T-cell (primary cell): ENCODE results near the gene YPEL3. TPM values are rescaled to one million over a fixed set of nuclear protein-coding genes. Genes with fewer than 3 reads are reported as not detected.

Experiments
- ATAC-seq, 4 experiments: fragments of 200-7000 bp in 3 of 4; fragments of 150-1000 bp in 1 of 4; cut with Tn5 transposase; replicated peaks in 1 of 4; 1 replicate in 3 of 4; 2 replicates in 1 of 4; pipeline ENCODE4 v1.10.0; 2021; ENCODE audit warnings: moderate library complexity in 3 of 4, mild to moderate bottlenecking in 2 of 4, moderate number of reproducible peaks in 1 of 4
- CTCF ChIA-PET, 2 donors: fragments of 300-600 bp; sonication (Branson Sonifier 250); formaldehyde crosslinking; loops; one replicate each; lab custom pipeline; 2022; ENCODE audit warnings: antibody characterized with exemption in 2 of 2; lab: Charles Lee
- POLR2A ChIA-PET, 2 donors: fragments of 300-600 bp; sonication (Branson Sonifier 250); formaldehyde crosslinking; loops; one replicate each; lab custom pipeline; 2022; ENCODE audit warnings: antibody characterized with exemption in 2 of 2; lab: Charles Lee
- DNase-seq, 35 experiments: peaks; one replicate each; pipeline versions ENCODE4 v3.0.0 to v3.0.0-alpha.2; 2013 to 2023
- H3K27ac ChIP-seq: one replicate; pipeline ENCODE4 v1.5.1; 2013; ENCODE audit warnings: low read length
- H3K27me3 ChIP-seq, 2 experiments: replicated peaks in 1 of 2; 1 replicate in 1 of 2; 2 replicates in 1 of 2; pipeline versions ENCODE4 v1.6.1 to v1.7.0; 2013; ENCODE audit warnings: low read length in 1 of 2, mixed read lengths in 1 of 2; ENCODE audit not compliant: control insufficient read depth in 2 of 2, insufficient read depth in 2 of 2; ENCODE audit errors: extremely low read depth in 1 of 2
- H3K36me3 ChIP-seq, 2 donors: 1 replicate in 1 of 2; 2 replicates in 1 of 2; pipeline versions ENCODE4 v1.6.1 to v1.7.0; 2013; ENCODE audit warnings: low read length in 1 of 2; ENCODE audit not compliant: control insufficient read depth in 2 of 2, insufficient read depth in 1 of 2; ENCODE audit errors: extremely low read depth in 1 of 2
- H3K4me1 ChIP-seq, 2 experiments: 1 replicate in 1 of 2; 2 replicates in 1 of 2; pipeline versions ENCODE4 v1.6.1 to v1.7.0; 2013; ENCODE audit warnings: low read length in 2 of 2, mixed read lengths in 1 of 2; ENCODE audit not compliant: insufficient read depth in 2 of 2, control insufficient read depth in 1 of 2; ENCODE audit errors: extremely low read depth in 1 of 2
- H3K4me3 ChIP-seq, 2 donors: 1 replicate in 1 of 2; 2 replicates in 1 of 2; pipeline versions ENCODE4 v1.5.1 to v1.7.0; 2013; ENCODE audit warnings: mild to moderate bottlenecking in 2 of 2, low read length in 1 of 2, moderate library complexity in 1 of 2; ENCODE audit not compliant: control insufficient read depth in 1 of 2; ENCODE audit errors: extremely low read depth in 1 of 2
- H3K9me3 ChIP-seq: 2 replicates; pipeline ENCODE4 v1.7.0; 2013
- H3K27ac Mint-ChIP-seq, 2 donors: one replicate each; pipeline ENCODE4 v1.8.0; 2020 to 2021; ENCODE audit warnings: mild to moderate bottlenecking in 2 of 2, mixed read lengths in 2 of 2
- H3K27me3 Mint-ChIP-seq, 2 donors: one replicate each; pipeline ENCODE4 v1.8.0; 2021 to 2022; ENCODE audit warnings: mixed read lengths in 2 of 2
- H3K36me3 Mint-ChIP-seq: one replicate; pipeline ENCODE4 v1.8.0; 2021; ENCODE audit warnings: mixed read lengths
- H3K4me1 Mint-ChIP-seq, 3 donors: one replicate each; pipeline ENCODE4 v1.8.0; 2020 to 2022; ENCODE audit warnings: mixed read lengths in 3 of 3, mild to moderate bottlenecking in 1 of 3
- H3K4me3 Mint-ChIP-seq, 3 donors: one replicate each; pipeline ENCODE4 v1.8.0; 2020 to 2022; ENCODE audit warnings: mild to moderate bottlenecking in 3 of 3, mixed read lengths in 3 of 3, moderate library complexity in 3 of 3
- H3K9me3 Mint-ChIP-seq, 3 donors: one replicate each; pipeline ENCODE4 v1.8.0; 2020 to 2022; ENCODE audit warnings: mixed read lengths in 3 of 3
- WGBS: methylation state at CpG from one replicate; pipeline ENCODE4 v1.1.5; 2013; ENCODE audit warnings: missing lambda C conversion rate; ENCODE audit not compliant: insufficient coverage; 5-methylcytosine and 5-hydroxymethylcytosine counted together
- total RNA-seq, 35 experiments: library from RNA in 6 of 35; stranded (reverse) in 6 of 35; fragments of 120-200 nt in 1 of 35; gene quantifications; one replicate each; pipeline versions ENCODE4 v1.2.1 to v1.2.4 and lab custom pipeline; 2013 to 2026

YPEL3 gene
- total RNA-seq, 5 donors from 2014 or later (not counting 1 experiment from before 2014, with no cell fraction given) = 105 to 277 (median 226) TPM

GRCh38 chr16:30079480-30079879 lies 16.5 kb downstream of the YPEL3 start:
- 93% methylated on average over 6 of the region's 7 CpGs for WGBS
- H3K27ac Mint-ChIP-seq = peak overlapping the region in 1 of 2 donors; percentile 16
- H3K4me1 ChIP-seq = peaks cover 13 to 52% of the 10 kb centered on the region in 2 experiments
- H3K27me3 Mint-ChIP-seq = no peaks in the 10 kb centered on the region
- ChIA-PET POLR2A (interaction anchor here in 1 of 2 donors (0.5 kb wide), 1 partner anchor 347 kb away, joined by 5 read pairs; no protein-coding TSS in a partner anchor), CTCF (interaction anchor here in 1 of 2 donors (0.9 kb wide), 1 partner anchor 13 kb away, joined by 3 read pairs; the partner anchor contains the start of gene TBX6)
- DNase-seq (no peak), ATAC-seq (no peak)
- no peaks in the 10 kb centered on the region for H3K27me3 ChIP-seq
- H3K27ac ChIP-seq = no peak overlapping the region
- H3K36me3 Mint-ChIP-seq = peaks cover 40% of the 10 kb centered on the region
- peaks cover 31 to 64% of the 10 kb centered on the region in 2 donors for H3K36me3 ChIP-seq
- no peaks in the 10 kb centered on the region for H3K9me3 ChIP-seq
- no peak overlapping the region for H3K4me3 ChIP-seq
- H3K4me1 Mint-ChIP-seq = peaks cover 38 to 52% (median 46%) of the 10 kb centered on the region in 3 donors
- no peak overlapping the region for H3K4me3 Mint-ChIP-seq
- no peaks in the 10 kb centered on the region for H3K9me3 Mint-ChIP-seq

DNA sequence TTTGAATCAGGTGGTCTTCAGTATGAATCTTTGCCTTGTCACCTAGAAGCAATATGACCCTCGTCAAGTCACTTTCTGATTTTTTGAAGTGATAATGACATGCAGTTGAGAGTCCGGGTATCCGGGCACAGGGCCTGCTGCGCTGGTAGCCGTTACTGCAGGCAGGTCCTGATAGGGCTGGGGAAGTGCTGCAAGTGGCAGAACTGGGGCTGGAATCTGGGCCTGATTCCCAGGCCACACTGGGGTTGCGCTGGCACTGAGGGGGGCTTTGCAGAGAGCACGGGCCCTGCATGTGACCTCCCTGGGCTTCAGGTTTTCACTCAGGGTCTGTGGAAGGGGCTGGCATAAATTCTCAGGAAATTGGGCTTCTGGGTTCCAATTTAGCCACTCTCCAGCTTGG lies 17.3 kb downstream of the YPEL3 start:
- no peaks in the 10 kb centered on the region for H3K27me3 ChIP-seq
- Mint-ChIP-seq H3K27ac (no peak overlapping the region), H3K9me3 (no peaks in the 10 kb centered on the region), H3K27me3 (no peaks in the 10 kb centered on the region), H3K4me1 (peaks cover 38 to 49% (median 46%) of the 10 kb centered on the region in 3 donors), H3K4me3 (no peak overlapping the region), H3K36me3 (peaks cover 35% of the 10 kb centered on the region)
- H3K4me1 ChIP-seq = peaks cover 13 to 52% of the 10 kb centered on the region in 2 experiments
- H3K9me3 ChIP-seq = no peaks in the 10 kb centered on the region
- DNase-seq = no peak
- peaks cover 29 to 57% of the 10 kb centered on the region in 2 donors for H3K36me3 ChIP-seq
- POLR2A ChIA-PET = interaction anchor here (0.5 to 0.6 kb wide), 2 partner anchors 156 to 347 kb away, joined by 4 to 5 read pairs; no protein-coding TSS in a partner anchor
- H3K4me3 ChIP-seq = no peak overlapping the region
- CTCF ChIA-PET = interaction anchor here (0.6 to 0.9 kb wide), 2 partner anchors 13 to 20 kb away, joined by 3 read pairs; partner anchors contain the start of gene TBX6 (in 1 of the 2)
- H3K27ac ChIP-seq = no peak overlapping the region
- ATAC-seq = no peak
- 97% methylated on average over 7 of the region's 7 CpGs for WGBS

DNA sequence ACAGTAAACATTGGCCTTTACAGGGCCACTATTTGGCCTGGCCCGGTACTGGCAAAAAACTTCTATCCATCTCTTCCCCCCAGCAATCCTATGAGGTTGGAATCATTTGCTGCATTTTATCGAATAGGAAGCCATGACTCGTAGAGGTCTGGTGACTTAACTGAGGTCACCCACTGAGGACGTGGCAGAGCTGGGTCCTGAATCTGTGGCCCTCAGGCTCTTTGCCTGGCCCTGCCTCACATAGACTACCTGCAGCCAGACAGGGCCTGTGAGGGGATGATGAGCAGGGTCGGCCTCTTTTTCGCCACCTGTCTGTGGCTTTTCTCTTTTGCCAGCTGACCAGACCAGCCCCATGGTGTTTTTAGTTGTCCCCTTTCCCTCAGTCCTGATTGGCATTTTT lies 18.4 kb downstream of the YPEL3 start:
- Histone ChIP-seq H3K9me3 (no peaks in the 10 kb centered on the region), H3K27me3 (no peaks in the 10 kb centered on the region), H3K36me3 (peaks cover 18 to 46% of the 10 kb centered on the region in 2 donors), H3K4me3 (no peak overlapping the region), H3K4me1 (peaks cover 13 to 52% of the 10 kb centered on the region in 2 experiments), H3K27ac (no peak overlapping the region)
- Mint-ChIP-seq H3K4me1 (peaks cover 38 to 45% (median 43%) of the 10 kb centered on the region in 3 donors), H3K27ac (peak overlapping the region; percentile 74 to 87), H3K4me3 (peak overlapping the region; percentile 90 to 96 (median 93)), H3K36me3 (peaks cover 28% of the 10 kb centered on the region), H3K27me3 (no peaks in the 10 kb centered on the region), H3K9me3 (no peaks in the 10 kb centered on the region)
- POLR2A ChIA-PET = no interaction called here
- WGBS = 96% methylated on average over 3 of the region's 6 CpGs
- ATAC-seq (no peak), DNase-seq (no peak)
- CTCF ChIA-PET = no interaction called here

GRCh38 chr16:30076276-30076791 lies 19.7 kb downstream of the YPEL3 start:
- H3K36me3 Mint-ChIP-seq = peaks cover 28% of the 10 kb centered on the region
- H3K4me3 Mint-ChIP-seq = peak overlapping the region; percentile 90 to 96 (median 93)
- H3K9me3 ChIP-seq = no peaks in the 10 kb centered on the region
- H3K27ac ChIP-seq = peak overlapping the region; percentile 68
- H3K27me3 Mint-ChIP-seq = no peaks in the 10 kb centered on the region
- peaks cover 38 to 47% (median 43%) of the 10 kb centered on the region in 3 donors for H3K4me1 Mint-ChIP-seq
- DNase-seq = peak in 5 of 35 experiments; percentile 25 to 46 (median 29)
- H3K27ac Mint-ChIP-seq = peak overlapping the region; percentile 74 to 87
- H3K27me3 ChIP-seq = no peaks in the 10 kb centered on the region
- peaks cover 10 to 49% of the 10 kb centered on the region in 2 donors for H3K36me3 ChIP-seq
- peaks cover 13 to 52% of the 10 kb centered on the region in 2 experiments for H3K4me1 ChIP-seq
- H3K4me3 ChIP-seq = peak overlapping the region; percentile 87 to 91
- peak; percentile 33 to 44 (median 36) for ATAC-seq
- POLR2A ChIA-PET = interaction anchor here (0.6 to 1.4 kb wide), 3 partner anchors 11 to 17 kb away, joined by 3 to 6 read pairs (median 5); partner anchors contain the start of gene ALDOA (in 1 of the 2)
- CTCF ChIA-PET = interaction anchor here in 1 of 2 donors (0.9 to 1.2 kb wide), 3 partner anchors 14 to 17 kb away, joined by 3 to 5 read pairs (median 3); partner anchors contain the start of gene TBX6
- no peaks in the 10 kb centered on the region for H3K9me3 Mint-ChIP-seq
- WGBS = 1% methylated on average over 30 of the region's 33 CpGs

DNA sequence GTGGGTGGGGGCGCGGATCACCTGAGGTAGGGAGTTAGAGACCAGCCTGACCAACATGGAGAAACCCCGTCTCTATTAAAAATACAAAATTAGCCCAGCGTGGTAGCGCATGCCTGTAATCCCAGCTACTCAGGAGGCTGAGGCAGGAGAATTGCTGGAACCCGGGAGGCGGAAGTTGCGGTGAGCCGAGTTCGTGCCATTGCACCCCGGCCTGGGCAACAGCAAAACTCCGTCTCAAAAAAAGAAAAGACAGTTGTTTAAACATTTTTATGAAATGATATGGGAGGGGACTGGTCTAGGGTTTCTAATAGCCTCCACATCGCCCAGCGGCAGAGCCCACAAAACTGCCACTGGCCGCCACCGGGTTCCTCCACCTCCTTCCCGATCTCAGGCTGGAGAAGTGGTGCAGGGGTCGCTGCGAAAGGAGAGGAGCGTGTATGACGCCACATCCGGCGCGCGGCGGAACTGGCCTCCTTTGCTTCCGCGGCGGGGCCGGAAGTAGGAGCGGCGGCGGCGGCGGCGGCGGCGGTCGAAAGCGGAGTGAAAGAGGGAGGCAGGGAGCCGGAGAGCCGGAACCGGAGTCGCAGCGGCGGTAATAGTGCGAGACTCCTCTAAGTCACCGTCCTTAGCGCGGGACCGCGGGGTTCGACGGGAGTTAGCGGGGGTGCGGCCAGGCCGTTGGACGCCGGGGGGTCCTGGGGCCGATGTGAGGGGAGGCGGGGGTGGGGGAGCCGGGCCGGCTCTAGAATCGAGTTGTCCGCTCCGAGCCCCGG lies 20.3 kb downstream of the YPEL3 start, which contains the start of gene PPP4C:
PPP4C (plus strand) TSS at position 492 of the 773 bp plus-strand sequence. CDS start 384 bp downstream, outside the sequence.
- peak within 1 kb of the TSS; percentile 90 to 96 (median 93) for H3K4me3 Mint-ChIP-seq
- H3K4me1 Mint-ChIP-seq = peaks cover 38 to 47% (median 43%) of the 10 kb centered on the region in 3 donors
- DNase-seq (peak; percentile 76 to 95 (median 88)), ATAC-seq (peak; percentile 86 to 95 (median 92))
- peak within 1 kb of the TSS; percentile 68 for H3K27ac ChIP-seq
- peak within 1 kb of the TSS; percentile 91 to 92 for H3K27ac Mint-ChIP-seq
- CTCF ChIA-PET = interaction anchor here in 1 of 2 donors (0.9 to 1.2 kb wide), 2 partner anchors 14 to 16 kb away, joined by 3 to 5 read pairs; partner anchors contain the start of gene TBX6
- POLR2A ChIA-PET = interaction anchor here (0.6 to 1.4 kb wide), 3 partner anchors 10 to 423 kb away, joined by 3 to 6 read pairs (median 4); partner anchors contain the start of gene ALDOA (in 1 of the 2)
- peaks cover 7 to 47% of the 10 kb centered on the region in 2 donors for H3K36me3 ChIP-seq
- peaks cover 13 to 46% of the 10 kb centered on the region in 2 experiments for H3K4me1 ChIP-seq
- no peaks in the 10 kb centered on the region for H3K27me3 Mint-ChIP-seq
- H3K9me3 Mint-ChIP-seq = no peaks in the 10 kb centered on the region
- under 1% methylated on average over 50 of the region's 67 CpGs for WGBS
- peaks cover 28% of the 10 kb centered on the region for H3K36me3 Mint-ChIP-seq
- H3K27me3 ChIP-seq = no peaks in the 10 kb centered on the region
- no peaks in the 10 kb centered on the region for H3K9me3 ChIP-seq
- H3K4me3 ChIP-seq = peak within 1 kb of the TSS; percentile 87 to 91

GRCh38 chr16:30070490-30070889 lies 25.5 kb downstream of the YPEL3 start:
- ChIA-PET POLR2A (no interaction called here), CTCF (no interaction called here)
- no peaks in the 10 kb centered on the region for H3K27me3 Mint-ChIP-seq
- H3K27me3 ChIP-seq = no peaks in the 10 kb centered on the region
- no peaks in the 10 kb centered on the region for H3K9me3 Mint-ChIP-seq
- ATAC-seq (no peak), DNase-seq (no peak)
- peak overlapping the region in 1 of 2 donors; percentile 28 for H3K27ac Mint-ChIP-seq
- H3K4me1 ChIP-seq = peaks cover 16 to 52% of the 10 kb centered on the region in 2 experiments
- H3K4me3 ChIP-seq = no peak overlapping the region
- peaks cover 38% of the 10 kb centered on the region for H3K36me3 Mint-ChIP-seq
- no peak overlapping the region for H3K27ac ChIP-seq
- peaks cover 22 to 46% (median 42%) of the 10 kb centered on the region in 3 donors for H3K4me1 Mint-ChIP-seq
- no peaks in the 10 kb centered on the region for H3K9me3 ChIP-seq
- peaks cover 14 to 55% of the 10 kb centered on the region in 2 donors for H3K36me3 ChIP-seq
- no peak overlapping the region for H3K4me3 Mint-ChIP-seq
